ENCODE results near the gene EXOC3. TPM values are rescaled to one million over a fixed set of nuclear protein-coding genes. Genes with fewer than 3 reads are reported as not detected.

Gene EXOC3
- total RNA-seq, 1 donor from 2014 or later = 59.5 TPM

- no peaks in the 10 kb centered on the region for H3K9me3 ChIP-seq
- no peaks in the 10 kb centered on the region for H3K36me3 ChIP-seq
- H3K27ac ChIP-seq = no peak overlapping the region
- DNase-seq (no peak), ATAC-seq (no peak)
- H3K27me3 ChIP-seq = no peaks in the 10 kb centered on the region
- no peak overlapping the region for H3K4me3 ChIP-seq
- intact Hi-C loops (cut with DNase I) = loop anchor here (10.0 kb wide), 1 partner anchor 124 kb away; no protein-coding TSS in a partner anchor
- H3K4me1 ChIP-seq = peaks cover 9% of the 10 kb centered on the region
- TF ChIP-seq CTCF (IDR thresholded peaks at IDR 0.05) = no peak
Observed at GRCh38 chr5:438481-438981, 4.4 kb upstream of the EXOC3 start.

DNA sequence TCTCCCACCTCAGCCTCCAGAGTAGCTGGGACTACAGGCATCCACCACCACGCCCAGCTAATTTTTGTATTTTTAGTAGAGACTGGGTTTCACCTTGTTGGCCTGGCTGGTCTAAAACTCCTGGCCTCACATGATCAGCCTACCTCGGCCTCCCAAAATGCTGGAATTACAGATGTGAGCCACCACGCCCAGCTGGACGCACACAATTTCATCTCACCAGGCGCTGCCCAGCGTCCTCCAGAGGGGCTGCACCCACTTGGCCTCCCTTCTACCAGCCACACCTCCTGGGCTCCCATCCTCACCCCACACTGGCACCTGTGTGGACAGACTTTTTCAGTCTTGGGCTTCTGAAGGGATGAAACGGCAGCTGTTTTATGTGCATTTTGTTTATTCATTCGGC, 3.8 kb upstream of the EXOC3 start:
- H3K4me3 ChIP-seq = no peak overlapping the region
- no peak overlapping the region for H3K27ac ChIP-seq
- no peaks in the 10 kb centered on the region for H3K36me3 ChIP-seq
- H3K27me3 ChIP-seq = no peaks in the 10 kb centered on the region
- DNase-seq (no peak), ATAC-seq (no peak)
- no peak for TF ChIP-seq CTCF (IDR thresholded peaks at IDR 0.05)
- intact Hi-C loops (cut with DNase I) = loop anchor here (10.0 kb wide), 1 partner anchor 124 kb away; no protein-coding TSS in a partner anchor
- H3K4me1 ChIP-seq = peaks cover 15% of the 10 kb centered on the region
- no peaks in the 10 kb centered on the region for H3K9me3 ChIP-seq

DNA sequence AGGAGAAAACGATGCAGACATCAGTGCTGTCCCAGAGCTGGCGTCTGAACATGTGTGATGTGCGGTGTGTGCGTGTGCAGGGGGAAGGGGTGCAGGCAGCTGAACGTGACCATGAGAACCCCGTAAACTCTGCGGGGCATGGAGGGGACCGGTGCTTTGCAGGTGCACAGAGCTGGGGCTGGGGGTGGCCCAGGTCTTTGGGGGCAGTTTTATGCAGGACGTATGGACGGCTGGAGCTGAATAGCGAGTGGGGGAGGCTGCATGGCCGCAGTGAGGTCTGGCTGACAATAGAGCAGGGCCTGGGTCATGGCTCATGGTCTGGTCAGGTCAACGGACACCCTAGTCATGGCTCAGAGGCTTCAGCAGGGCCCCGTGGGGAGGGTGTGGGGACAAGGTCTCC, 3.3 kb upstream of the EXOC3 start:
- peaks cover 20% of the 10 kb centered on the region for H3K4me1 ChIP-seq
- no peak for TF ChIP-seq CTCF (IDR thresholded peaks at IDR 0.05)
- DNase-seq = no peak

GRCh38 chr5:440401-441201, 2.4 kb upstream of the EXOC3 start:
- no peaks in the 10 kb centered on the region for H3K27me3 ChIP-seq
- TF ChIP-seq CTCF (IDR thresholded peaks at IDR 0.05) = no peak
- H3K4me1 ChIP-seq = peaks cover 24% of the 10 kb centered on the region
- no peak overlapping the region for H3K4me3 ChIP-seq
- DNase-seq (no peak), ATAC-seq (no peak)
- no peaks in the 10 kb centered on the region for H3K36me3 ChIP-seq
- no peak overlapping the region for H3K27ac ChIP-seq
- no peaks in the 10 kb centered on the region for H3K9me3 ChIP-seq
- intact Hi-C loops (cut with DNase I) = no loop called here

More for the DNA sequence above, 3.3 kb upstream of the EXOC3 start:
- no peaks in the 10 kb centered on the region for H3K27me3 ChIP-seq
- H3K36me3 ChIP-seq = no peaks in the 10 kb centered on the region
- no peaks in the 10 kb centered on the region for H3K9me3 ChIP-seq
- intact Hi-C loops (cut with DNase I) = loop anchor here (10.0 kb wide), 1 partner anchor 125 kb away; no protein-coding TSS in a partner anchor
- H3K4me3 ChIP-seq = no peak overlapping the region
- H3K27ac ChIP-seq = no peak overlapping the region
- no peak for ATAC-seq

- peaks cover 11% of the 10 kb centered on the region for H3K36me3 ChIP-seq
- DNase-seq (no peak), ATAC-seq (no peak)
- H3K4me3 ChIP-seq = peak overlapping the region; percentile 91
- H3K27ac ChIP-seq = no peak overlapping the region
- TF ChIP-seq CTCF (IDR thresholded peaks at IDR 0.05) = no peak
- no peaks in the 10 kb centered on the region for H3K27me3 ChIP-seq
- H3K9me3 ChIP-seq = no peaks in the 10 kb centered on the region
- H3K4me1 ChIP-seq = peaks cover 24% of the 10 kb centered on the region
- intact Hi-C loops (cut with DNase I) = no loop called here
Observed at GRCh38 chr5:441996-442334, 1.0 kb upstream of the EXOC3 start.

Data from upper lobe of right lung (tissue), 1 donor.